ENCODE results near the gene FRMD8. TPM values are rescaled to one million over a fixed set of nuclear protein-coding genes. Genes with fewer than 3 reads are reported as not detected.
A peak's percentile ranks its signal among the peaks of the same experiment; 100 is the strongest.

FRMD8 gene
- total and polyA plus RNA-seq, 9 of the 15 experiments (the other 6 are each of a cell fraction or from before 2014, with no cell fraction given): 4.5 to 54.5 (median 15.8) TPM

- TF ChIP-seq ZNF740 (CRISPR knock-in tag; IDR thresholded peaks at IDR 0.05): no peak
- TF ChIP-seq ZNF740 (tag; IDR thresholded peaks at IDR 0.05): 0 out of 4 replicates have a peak, but pooled peaks of 1 of the 2 experiments have one; percentile 19
- peak; percentile 84 for TF ChIP-seq HBP1 (CRISPR knock-in tag; IDR thresholded peaks at IDR 0.05)
- TF ChIP-seq HOXB6 (CRISPR knock-in tag; IDR thresholded peaks at IDR 0.05; ENCODE audit: borderline replicate concordance): no peak
- no peak for TF ChIP-seq MEIS2 (IDR thresholded peaks at IDR 0.05; ENCODE audit: partially characterized antibody)
- peak; percentile 49 to 64 for TF ChIP-seq MAZ (CRISPR knock-in tag; conservative IDR thresholded peaks at IDR 0.05 in 1 of 2, IDR thresholded peaks at IDR 0.05 in 1 of 2)
- peak; percentile 77 for TF ChIP-seq E2F3 (CRISPR knock-in tag; IDR thresholded peaks at IDR 0.05)
- TF ChIP-seq RNF2 (IDR thresholded peaks at IDR 0.05): peak; percentile 92
- TF ChIP-seq SMARCA4 (IDR thresholded peaks at IDR 0.05): no peak
- no peak for TF ChIP-seq BCL6 (CRISPR knock-in tag; IDR thresholded peaks at IDR 0.05)
- peak; percentile 66 for TF ChIP-seq TAF7 (tag; IDR thresholded peaks at IDR 0.05)
- TF ChIP-seq ARID4B (CRISPR knock-in tag; IDR thresholded peaks at IDR 0.05): no peak
- no peak for TF ChIP-seq SIRT6 (IDR thresholded peaks at IDR 0.05; ENCODE audit: low read depth, low read length)
- 0 out of 2 replicates have a peak, but pooled peaks have one; percentile 49 for TF ChIP-seq ZFP30 (CRISPR knock-in tag; IDR thresholded peaks at IDR 0.05; ENCODE audit: borderline replicate concordance)
- no peak for TF ChIP-seq CHAMP1 (IDR thresholded peaks at IDR 0.05)
- no peak for TF ChIP-seq MXI1 (IDR thresholded peaks at IDR 0.05; ENCODE audit: low read depth, low read length)
Measured at GRCh38 chr11:65421794-65422632, 35.6 kb downstream of the FRMD8 start (continued).

Measured in K562 (cell line).